ENCODE results near the gene CFAP161.

CFAP161 gene

GRCh38 chr15:81133782-81134461, at the start of gene CFAP161:
Gene CFAP161, plus strand, starts transcription at chr15:81134270. Its CDS starts 60 bp downstream, at chr15:81134330.
- no peak for DNase-seq

- DNase-seq, result no peak
Measured at GRCh38 chr15:81084716-81085115, 49.4 kb upstream of the CFAP161 start.

- DNase-seq, result no peak
Measured at GRCh38 chr15:81085213-81085612, 48.9 kb upstream of the CFAP161 start.

- DNase-seq, result no peak
Measured at GRCh38 chr15:81085898-81086297, 48.2 kb upstream of the CFAP161 start.

GRCh38 chr15:81087066-81087465, 47.0 kb upstream of the CFAP161 start:
- no peak for DNase-seq

- no peak for DNase-seq
Measured at GRCh38 chr15:81087694-81088093, 46.4 kb upstream of the CFAP161 start.

GRCh38 chr15:81088470-81089013, 45.5 kb upstream of the CFAP161 start:
- DNase-seq, result no peak

- no peak for DNase-seq
Measured at GRCh38 chr15:81091889-81092558, 42.0 kb upstream of the CFAP161 start.

- DNase-seq, result no peak
Measured at GRCh38 chr15:81092559-81092902, 41.5 kb upstream of the CFAP161 start.

GRCh38 chr15:81093961-81094360, 40.1 kb upstream of the CFAP161 start:
- no peak for DNase-seq

GRCh38 chr15:81095690-81096365, 38.2 kb upstream of the CFAP161 start:
- no peak for DNase-seq

GRCh38 chr15:81096398-81096797, 37.7 kb upstream of the CFAP161 start:
- no peak for DNase-seq

- no peak for DNase-seq
Measured at GRCh38 chr15:81097116-81097889, 36.8 kb upstream of the CFAP161 start.

- DNase-seq, result no peak
Measured at GRCh38 chr15:81097890-81098280, 36.2 kb upstream of the CFAP161 start.

- DNase-seq, result no peak
Measured at GRCh38 chr15:81098349-81098748, 35.7 kb upstream of the CFAP161 start.

- no peak for DNase-seq
Measured at GRCh38 chr15:81098861-81099651, 35.0 kb upstream of the CFAP161 start.

GRCh38 chr15:81101894-81102815, 31.9 kb upstream of the CFAP161 start:
- no peak for DNase-seq

- no peak for DNase-seq
Measured at GRCh38 chr15:81103857-81104256, 30.2 kb upstream of the CFAP161 start.

GRCh38 chr15:81105545-81105944, 28.5 kb upstream of the CFAP161 start:
- no peak for DNase-seq

GRCh38 chr15:81106560-81106959, 27.5 kb upstream of the CFAP161 start:
- no peak for DNase-seq

- no peak for DNase-seq
Measured at GRCh38 chr15:81107889-81108288, 26.2 kb upstream of the CFAP161 start.

All from NK-92 treated with Interleukin-12 subunit alpha and Interleukin-12 subunit beta, amount 100 ng/mL, for 24 hours (cell line).